AG09309 (cell line): Measurements from ENCODE around the gene PVALB.

Source experiments
- DNase-seq: peaks from one replicate; pipeline ENCODE4 v3.0.0-alpha.2; 2010; ENCODE audit warnings: low read depth
- H3K4me3 ChIP-seq: 2 replicates; pipeline ENCODE4 v1.5.1; 2011; ENCODE audit warnings: mild to moderate bottlenecking, low read depth, low read length, moderate library complexity; ENCODE audit not compliant: control insufficient read depth
- TF ChIP-seq, protein P1 (sequence below): IDR thresholded peaks from 2 replicates; pipeline ENCODE4 v1.5.1; 2011; ENCODE audit warnings: mild to moderate bottlenecking, low read depth, low read length, inconsistent platforms; ENCODE audit not compliant: insufficient read depth, control insufficient read depth; ENCODE audit errors: missing control alignments

Gene PVALB

DNA sequence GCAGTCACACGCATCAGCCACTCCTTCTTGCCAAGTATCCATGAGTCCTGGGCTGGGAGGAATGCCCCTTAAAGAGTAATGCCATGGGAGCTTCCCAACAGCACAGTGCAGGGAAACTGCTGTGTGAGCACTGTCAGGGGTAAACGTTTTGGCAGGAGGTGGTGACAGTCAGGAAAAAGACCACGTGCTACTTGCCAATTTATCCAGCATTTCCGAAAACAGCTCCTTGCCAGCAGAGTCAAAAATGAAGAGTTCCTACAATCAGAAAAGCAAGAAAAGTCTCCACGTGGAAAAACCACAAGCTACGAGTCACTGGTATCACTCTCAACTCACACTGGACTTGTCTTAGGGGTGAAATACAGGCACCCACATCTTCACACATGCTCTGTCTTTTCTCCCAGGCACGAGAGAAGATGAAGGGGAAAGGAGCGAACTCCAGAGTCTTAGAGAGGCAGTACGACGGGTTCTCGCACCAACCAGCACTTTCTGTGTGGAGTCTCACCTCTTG, 50.8 kb downstream of the PVALB start:
- TF ChIP-seq, protein P1, sequence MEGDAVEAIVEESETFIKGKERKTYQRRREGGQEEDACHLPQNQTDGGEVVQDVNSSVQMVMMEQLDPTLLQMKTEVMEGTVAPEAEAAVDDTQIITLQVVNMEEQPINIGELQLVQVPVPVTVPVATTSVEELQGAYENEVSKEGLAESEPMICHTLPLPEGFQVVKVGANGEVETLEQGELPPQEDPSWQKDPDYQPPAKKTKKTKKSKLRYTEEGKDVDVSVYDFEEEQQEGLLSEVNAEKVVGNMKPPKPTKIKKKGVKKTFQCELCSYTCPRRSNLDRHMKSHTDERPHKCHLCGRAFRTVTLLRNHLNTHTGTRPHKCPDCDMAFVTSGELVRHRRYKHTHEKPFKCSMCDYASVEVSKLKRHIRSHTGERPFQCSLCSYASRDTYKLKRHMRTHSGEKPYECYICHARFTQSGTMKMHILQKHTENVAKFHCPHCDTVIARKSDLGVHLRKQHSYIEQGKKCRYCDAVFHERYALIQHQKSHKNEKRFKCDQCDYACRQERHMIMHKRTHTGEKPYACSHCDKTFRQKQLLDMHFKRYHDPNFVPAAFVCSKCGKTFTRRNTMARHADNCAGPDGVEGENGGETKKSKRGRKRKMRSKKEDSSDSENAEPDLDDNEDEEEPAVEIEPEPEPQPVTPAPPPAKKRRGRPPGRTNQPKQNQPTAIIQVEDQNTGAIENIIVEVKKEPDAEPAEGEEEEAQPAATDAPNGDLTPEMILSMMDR = no peak
- DNase-seq = peak; percentile 17

DNA sequence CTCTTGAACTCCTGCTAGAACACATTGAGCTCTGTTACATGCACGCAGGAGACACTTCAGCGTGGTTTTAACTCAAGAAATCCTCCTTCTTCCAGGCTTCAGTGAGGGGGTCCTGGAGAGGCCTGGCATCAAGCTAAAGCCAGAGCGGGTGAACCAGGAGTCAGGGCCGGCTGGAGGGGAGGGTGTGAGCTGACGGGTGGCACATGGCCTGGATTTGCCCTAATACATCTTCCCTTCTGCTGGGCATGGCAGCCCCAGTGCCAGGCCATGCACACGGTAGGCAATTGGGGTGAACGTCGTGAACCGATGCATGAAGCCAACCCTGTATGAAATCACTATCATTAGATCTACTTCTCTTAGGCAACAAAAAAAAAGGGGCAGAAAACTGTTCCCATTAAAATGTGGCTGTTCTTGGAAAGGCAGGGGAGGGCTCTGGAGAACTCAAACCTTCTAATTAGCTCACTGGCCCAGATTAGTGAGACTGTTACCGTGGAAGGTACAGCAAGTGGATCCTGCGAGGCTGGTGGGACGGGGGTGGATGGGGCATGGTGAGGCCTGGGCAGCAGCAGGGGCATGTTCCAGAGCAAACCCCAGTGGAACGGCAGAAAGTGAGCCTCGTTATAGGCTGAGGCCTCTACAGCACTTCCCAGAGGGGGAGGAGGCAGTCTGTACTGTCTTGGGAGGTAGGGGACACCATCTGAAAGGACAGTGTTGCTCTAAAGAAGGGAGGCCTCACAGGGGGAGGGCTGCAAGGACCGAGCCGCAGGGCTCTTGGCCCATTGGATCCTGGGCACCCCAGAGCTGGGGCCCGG, 51.5 kb downstream of the PVALB start:
- DNase-seq = no peak
- no peak overlapping the region for H3K4me3 ChIP-seq
- TF ChIP-seq, protein P1 = no peak

More for the DNA sequence above, 50.8 kb downstream of the PVALB start:
- no peak overlapping the region for H3K4me3 ChIP-seq

DNA sequence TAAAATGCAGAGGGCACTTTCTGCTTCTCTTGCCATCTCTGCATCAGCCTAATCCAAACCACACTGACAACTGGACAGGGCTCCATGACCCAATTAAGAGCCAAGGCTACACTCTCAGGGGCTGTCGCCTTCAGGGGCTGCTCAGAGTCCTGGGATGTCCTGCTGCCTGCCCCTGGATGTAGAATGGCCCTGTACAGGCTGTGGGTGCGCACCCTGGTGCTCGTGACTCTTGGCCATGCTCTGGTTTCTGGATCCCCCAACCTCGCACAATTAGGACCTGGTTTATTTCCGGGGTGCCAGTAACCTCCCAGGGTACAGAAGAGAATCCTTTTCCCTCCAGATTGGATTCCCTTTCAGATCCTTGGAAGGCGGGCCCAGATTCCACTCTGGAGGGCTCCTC, 52.2 kb downstream of the PVALB start:
- H3K4me3 ChIP-seq = no peak overlapping the region
- DNase-seq = no peak
- TF ChIP-seq, protein P1 = no peak

DNA sequence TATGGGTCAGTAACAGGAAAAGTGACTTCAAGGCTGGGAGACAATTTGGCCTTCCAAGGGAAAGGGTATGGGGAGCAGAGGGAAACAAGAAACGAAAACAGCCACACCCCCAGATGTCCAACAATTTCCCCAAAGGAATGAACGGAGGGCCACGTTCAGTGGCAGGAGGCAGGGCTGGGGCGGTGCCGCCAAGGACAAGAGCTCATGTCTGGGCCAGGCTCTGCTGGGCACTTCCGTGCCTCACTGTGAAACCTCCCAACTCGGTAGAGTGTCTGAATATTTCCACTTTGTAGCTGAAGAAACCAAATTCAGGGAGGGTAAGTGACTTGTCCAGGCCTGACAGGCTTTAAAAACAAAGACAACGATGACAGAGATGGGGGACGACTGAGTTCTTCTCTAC, 52.8 kb downstream of the PVALB start:
- TF ChIP-seq, protein P1 = no peak
- H3K4me3 ChIP-seq = no peak overlapping the region
- DNase-seq = no peak

DNA sequence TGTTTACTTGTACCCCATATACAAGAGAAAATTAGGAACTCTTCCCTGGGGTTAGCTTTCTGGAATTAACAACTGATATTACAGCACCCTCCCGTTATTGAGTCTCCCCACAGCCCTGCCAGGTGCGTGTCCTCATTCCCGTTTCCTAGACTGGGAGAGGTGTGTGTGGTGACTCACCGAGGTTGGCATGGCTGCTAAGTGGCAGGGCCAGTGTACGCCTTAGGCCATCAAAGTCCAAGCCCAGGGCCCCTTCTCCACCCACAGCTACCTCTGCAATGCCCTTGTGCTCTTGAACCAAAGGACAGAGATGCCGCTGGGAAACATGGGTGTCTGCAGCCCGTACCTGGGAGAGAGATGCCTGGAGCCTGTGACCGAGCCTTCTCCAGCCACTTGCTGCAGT, 53.3 kb downstream of the PVALB start:
- H3K4me3 ChIP-seq = no peak overlapping the region
- DNase-seq = no peak
- TF ChIP-seq, protein P1 = no peak

DNA sequence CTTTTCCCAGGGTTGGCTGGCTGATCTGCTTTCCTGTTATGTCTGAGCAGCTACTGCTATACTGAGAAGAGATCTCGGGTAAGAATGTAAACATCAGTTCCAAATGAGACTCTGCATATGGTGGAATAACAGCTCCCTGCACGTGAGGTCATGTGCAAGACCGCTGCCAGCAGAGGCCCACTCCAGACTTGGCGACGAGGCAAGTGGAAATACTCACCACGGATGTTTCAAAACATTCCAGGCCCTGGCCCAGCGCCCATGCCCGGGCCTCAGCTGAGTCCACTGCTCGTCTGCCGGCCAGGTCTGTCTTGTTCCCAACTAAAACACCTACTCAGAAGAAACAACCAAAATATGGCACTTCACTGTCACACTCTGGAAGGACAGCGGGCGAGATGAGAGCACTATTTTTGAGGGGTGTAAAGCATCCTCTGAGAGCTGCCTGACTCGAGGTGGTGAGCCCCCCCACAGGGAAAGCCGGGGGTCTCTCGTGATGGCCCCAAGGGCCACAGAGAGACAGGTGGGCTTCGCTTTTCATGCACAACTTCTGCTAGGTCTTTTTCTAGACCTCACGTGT, 54.1 kb downstream of the PVALB start:
- H3K4me3 ChIP-seq = no peak overlapping the region
- no peak for DNase-seq
- TF ChIP-seq, protein P1 = no peak
